ENCODE measurements around the gene TWIST2. TPM values are rescaled to one million over a fixed set of nuclear protein-coding genes. Genes with fewer than 3 reads are reported as not detected.
A peak's percentile ranks its signal among the peaks of the same experiment; 100 is the strongest.

TWIST2 gene
- total and polyA plus RNA-seq, 7 experiments from 2014 or later, result not detected

DNA sequence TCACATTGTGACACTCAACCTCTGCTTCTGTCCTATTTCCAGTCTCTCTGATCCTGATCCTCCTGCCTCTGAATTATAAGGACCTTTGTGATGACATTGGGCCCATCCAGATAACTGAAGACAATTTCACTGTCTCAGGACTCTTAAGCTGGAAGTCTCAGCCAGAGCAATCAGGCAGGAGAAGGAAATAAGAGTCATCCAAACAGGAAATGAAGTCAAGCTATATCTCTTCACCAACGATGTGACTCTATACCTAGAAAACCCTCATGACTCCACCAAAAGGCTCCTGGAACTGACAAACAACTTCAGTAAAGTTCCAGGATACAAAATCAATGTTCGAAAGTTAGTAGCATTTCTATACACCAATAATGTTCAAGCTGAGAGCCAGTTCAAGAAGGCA, 29.3 kb upstream of the TWIST2 start:
- H3K36me3 ChIP-seq (ENCODE audit: control insufficient read depth in 2 of 3, insufficient read depth in 3 of 3, low read length in 3 of 3), result no peaks in the 10 kb centered on the region
- ChIA-PET CTCF (no interaction called here), POLR2A (no interaction called here)
- Mint-ChIP-seq H3K4me1 (no peaks in the 10 kb centered on the region), H3K9me3 (peaks cover 4 to 25% (median 5%) of the 10 kb centered on the region in 11 donors), H3K4me3 (no peak overlapping the region), H3K27ac (peak overlapping the region in 1 of 9 donors; percentile 37), H3K27me3 (peaks cover 0 to 91% (median 75%) of the 10 kb centered on the region in 5 donors), H3K36me3 (peaks cover 0 to 11% (median 0%) of the 10 kb centered on the region in 5 donors)
- no peaks in the 10 kb centered on the region for H3K9me3 ChIP-seq (ENCODE audit: control insufficient read depth in 2 of 3, low read length in 3 of 3)
- no peak for DNase-seq
- H3K4me1 ChIP-seq (ENCODE audit: control insufficient read depth in 2 of 2, insufficient read depth in 2 of 2, low read length in 2 of 2), result no peaks in the 10 kb centered on the region
- ATAC-seq, result no peak
- no peak overlapping the region for H3K27ac ChIP-seq (ENCODE audit: low read depth, low read length)
- intact Hi-C loops (cut with micrococcal nuclease), result no loop called here
- H3K4me3 ChIP-seq (ENCODE audit: low read length), result no peak overlapping the region
- H3K27me3 ChIP-seq (ENCODE audit: control insufficient read depth in 2 of 2, insufficient read depth in 2 of 2, low read length in 2 of 2), result no peaks in the 10 kb centered on the region

DNA sequence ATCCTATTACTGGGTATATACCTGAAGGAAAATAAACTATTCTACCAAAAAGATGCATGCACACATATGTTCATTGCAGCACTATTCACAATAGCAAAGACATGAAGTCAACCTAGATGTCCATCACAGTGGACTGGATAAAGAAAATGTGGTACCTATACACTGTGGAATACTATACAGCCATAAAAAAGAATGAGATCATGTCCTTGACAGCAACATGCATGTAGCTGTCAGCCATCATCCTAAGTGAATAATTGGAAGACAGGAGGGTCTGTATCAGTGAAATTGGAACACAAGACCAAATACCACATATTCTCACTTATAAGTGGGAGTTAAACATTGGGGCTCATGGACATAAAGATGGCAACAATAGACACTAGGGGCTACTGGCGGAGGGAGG, 27.7 kb upstream of the TWIST2 start:
- Mint-ChIP-seq H3K36me3 (peaks cover 0 to 11% (median 0%) of the 10 kb centered on the region in 5 donors), H3K4me1 (no peaks in the 10 kb centered on the region), H3K9me3 (peaks cover 4 to 41% (median 17%) of the 10 kb centered on the region in 11 donors), H3K27ac (no peak overlapping the region), H3K27me3 (peaks cover 0 to 88% (median 78%) of the 10 kb centered on the region in 5 donors), H3K4me3 (no peak overlapping the region)
- Histone ChIP-seq H3K27me3 (ENCODE audit: control insufficient read depth in 2 of 2, insufficient read depth in 2 of 2, low read length in 2 of 2) (no peaks in the 10 kb centered on the region), H3K9me3 (ENCODE audit: control insufficient read depth in 2 of 3, low read length in 3 of 3) (peaks cover 0 to 8% (median 0%) of the 10 kb centered on the region in 3 experiments), H3K36me3 (ENCODE audit: control insufficient read depth in 2 of 3, insufficient read depth in 3 of 3, low read length in 3 of 3) (no peaks in the 10 kb centered on the region), H3K27ac (ENCODE audit: low read depth, low read length) (no peak overlapping the region), H3K4me3 (ENCODE audit: low read length) (no peak overlapping the region), H3K4me1 (ENCODE audit: control insufficient read depth in 2 of 2, insufficient read depth in 2 of 2, low read length in 2 of 2) (no peaks in the 10 kb centered on the region)
- CTCF ChIA-PET, result no interaction called here
- intact Hi-C loops (cut with micrococcal nuclease), result no loop called here
- POLR2A ChIA-PET, result no interaction called here
- DNase-seq (no peak), ATAC-seq (no peak)

DNA sequence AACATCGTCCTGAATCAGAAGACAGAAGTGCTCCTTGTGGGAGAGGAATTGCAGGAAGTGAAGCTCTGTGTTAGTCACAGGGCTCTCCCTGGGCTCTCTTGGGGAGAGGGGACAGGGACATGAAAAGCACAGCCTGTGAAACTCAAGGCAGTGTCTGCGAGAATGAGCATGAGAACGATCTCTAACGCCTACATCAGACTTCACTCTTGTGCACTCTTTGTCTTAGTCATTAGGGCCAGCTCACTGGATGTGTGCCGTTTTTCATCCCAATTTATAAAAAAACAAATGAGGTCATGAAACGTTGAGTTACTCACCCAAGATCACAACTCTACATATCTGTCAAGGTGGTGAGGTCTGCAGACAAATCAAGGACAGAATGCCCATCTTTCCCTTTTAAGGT, 27.0 kb upstream of the TWIST2 start:
- H3K9me3 Mint-ChIP-seq, result peaks cover 5 to 46% (median 17%) of the 10 kb centered on the region in 11 donors
- H3K27me3 Mint-ChIP-seq, result peaks cover 0 to 87% (median 77%) of the 10 kb centered on the region in 5 donors

DNA sequence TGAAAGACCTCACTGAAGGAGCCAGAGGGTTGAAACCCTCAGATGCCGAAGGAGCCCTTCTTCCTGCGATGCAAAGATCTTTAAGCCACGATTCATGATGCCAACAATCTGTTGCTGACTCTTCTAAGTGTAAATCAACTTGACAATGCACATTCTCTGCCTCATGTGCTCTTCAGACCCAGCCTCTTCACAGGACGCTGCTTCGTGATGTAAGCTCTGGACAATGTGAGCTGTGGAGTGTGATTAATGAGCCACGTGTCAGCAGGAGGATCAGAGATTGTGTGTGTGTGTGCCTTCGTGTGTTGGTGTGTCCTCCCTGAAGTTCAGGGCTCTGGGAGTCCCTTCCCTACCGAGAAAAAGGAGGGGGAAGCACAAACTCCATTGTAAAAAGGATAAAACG, 26.5 kb upstream of the TWIST2 start:
- H3K36me3 Mint-ChIP-seq, result peaks cover 0 to 11% (median 3%) of the 10 kb centered on the region in 5 donors
- H3K27me3 ChIP-seq (ENCODE audit: control insufficient read depth in 2 of 2, insufficient read depth in 2 of 2, low read length in 2 of 2), result no peaks in the 10 kb centered on the region
- no peaks in the 10 kb centered on the region for H3K36me3 ChIP-seq (ENCODE audit: control insufficient read depth in 2 of 3, insufficient read depth in 3 of 3, low read length in 3 of 3)
- H3K4me3 ChIP-seq (ENCODE audit: low read length), result no peak overlapping the region
- H3K4me1 ChIP-seq (ENCODE audit: control insufficient read depth in 2 of 2, insufficient read depth in 2 of 2, low read length in 2 of 2), result no peaks in the 10 kb centered on the region
- H3K9me3 Mint-ChIP-seq, result peaks cover 5 to 50% (median 18%) of the 10 kb centered on the region in 11 donors
- H3K27ac Mint-ChIP-seq, result no peak overlapping the region
- H3K9me3 ChIP-seq (ENCODE audit: control insufficient read depth in 2 of 3, low read length in 3 of 3), result peaks cover 0 to 8% (median 0%) of the 10 kb centered on the region in 3 experiments
- no peak overlapping the region for H3K4me3 Mint-ChIP-seq
- peaks cover 2 to 90% (median 76%) of the 10 kb centered on the region in 5 donors for H3K27me3 Mint-ChIP-seq
- peaks cover 0 to 4% (median 0%) of the 10 kb centered on the region in 7 donors for H3K4me1 Mint-ChIP-seq
- POLR2A ChIA-PET, result no interaction called here
- intact Hi-C loops (cut with micrococcal nuclease), result no loop called here
- no peak overlapping the region for H3K27ac ChIP-seq (ENCODE audit: low read depth, low read length)
- CTCF ChIA-PET, result no interaction called here
- DNase-seq (no peak), ATAC-seq (no peak)

More for the DNA sequence above, 27.0 kb upstream of the TWIST2 start:
- Histone ChIP-seq H3K27ac (ENCODE audit: low read depth, low read length) (no peak overlapping the region), H3K9me3 (ENCODE audit: control insufficient read depth in 2 of 3, low read length in 3 of 3) (peaks cover 0 to 8% (median 0%) of the 10 kb centered on the region in 3 experiments), H3K4me3 (ENCODE audit: low read length) (no peak overlapping the region), H3K4me1 (ENCODE audit: control insufficient read depth in 2 of 2, insufficient read depth in 2 of 2, low read length in 2 of 2) (no peaks in the 10 kb centered on the region), H3K27me3 (ENCODE audit: control insufficient read depth in 2 of 2, insufficient read depth in 2 of 2, low read length in 2 of 2) (no peaks in the 10 kb centered on the region), H3K36me3 (ENCODE audit: control insufficient read depth in 2 of 3, insufficient read depth in 3 of 3, low read length in 3 of 3) (no peaks in the 10 kb centered on the region)
- no peak for DNase-seq
- peaks cover 0 to 4% (median 0%) of the 10 kb centered on the region in 7 donors for H3K4me1 Mint-ChIP-seq
- H3K27ac Mint-ChIP-seq, result no peak overlapping the region
- intact Hi-C loops (cut with micrococcal nuclease), result no loop called here
- no peak for ATAC-seq
- ChIA-PET POLR2A (no interaction called here), CTCF (no interaction called here)
- peaks cover 0 to 11% (median 0%) of the 10 kb centered on the region in 5 donors for H3K36me3 Mint-ChIP-seq
- no peak overlapping the region for H3K4me3 Mint-ChIP-seq

DNA sequence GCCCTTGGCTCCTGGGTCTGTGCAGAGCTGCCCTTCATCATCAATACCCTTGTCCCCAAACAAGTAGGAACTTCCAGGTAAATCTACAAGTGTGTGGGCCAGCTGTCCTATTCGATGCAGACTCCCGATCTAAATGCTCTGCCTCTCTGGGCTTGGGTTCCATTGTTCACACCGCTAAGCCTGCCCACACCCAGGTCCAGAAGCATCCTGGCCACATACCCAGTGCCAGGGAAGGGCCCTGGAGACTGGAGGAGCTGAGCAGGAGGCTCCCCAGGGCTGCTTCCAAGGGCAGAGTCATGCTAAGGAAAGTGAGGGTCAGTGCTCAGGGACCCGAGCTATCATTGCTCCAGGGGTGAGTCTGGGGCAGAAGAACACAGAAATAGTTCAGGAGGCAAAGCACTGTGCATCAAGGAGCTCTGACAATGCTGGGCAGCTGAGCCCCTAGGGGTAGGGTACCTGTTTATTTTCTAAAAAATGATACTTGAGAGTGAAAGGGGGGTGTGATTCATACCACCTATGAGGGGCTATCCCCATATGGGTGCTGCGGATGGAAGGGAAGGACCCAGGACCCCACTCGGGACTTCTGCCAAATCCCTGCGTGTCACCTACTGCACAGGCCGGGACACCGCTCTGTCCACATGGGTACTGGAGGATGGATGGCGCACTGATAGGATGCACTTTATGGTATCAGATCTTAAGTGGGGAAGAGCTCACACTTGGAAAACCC, 25.8 kb upstream of the TWIST2 start:
- DNase-seq, result no peak
- H3K4me3 Mint-ChIP-seq, result no peak overlapping the region
- no peak overlapping the region for H3K27ac Mint-ChIP-seq
- intact Hi-C loops (cut with micrococcal nuclease), result no loop called here
- POLR2A ChIA-PET, result no interaction called here
- peaks cover 0 to 11% (median 3%) of the 10 kb centered on the region in 5 donors for H3K36me3 Mint-ChIP-seq
- H3K36me3 ChIP-seq (ENCODE audit: control insufficient read depth in 2 of 3, insufficient read depth in 3 of 3, low read length in 3 of 3), result no peaks in the 10 kb centered on the region
- H3K9me3 Mint-ChIP-seq, result peaks cover 5 to 56% (median 18%) of the 10 kb centered on the region in 11 donors
- H3K4me1 ChIP-seq (ENCODE audit: control insufficient read depth in 2 of 2, insufficient read depth in 2 of 2, low read length in 2 of 2), result no peaks in the 10 kb centered on the region
- H3K9me3 ChIP-seq (ENCODE audit: control insufficient read depth in 2 of 3, low read length in 3 of 3), result peaks cover 0 to 8% (median 0%) of the 10 kb centered on the region in 3 experiments
- CTCF ChIA-PET, result no interaction called here
- ATAC-seq, result no peak
- peaks cover 6 to 88% (median 74%) of the 10 kb centered on the region in 5 donors for H3K27me3 Mint-ChIP-seq
- no peaks in the 10 kb centered on the region for H3K27me3 ChIP-seq (ENCODE audit: control insufficient read depth in 2 of 2, insufficient read depth in 2 of 2, low read length in 2 of 2)
- H3K4me1 Mint-ChIP-seq, result peaks cover 0 to 4% (median 0%) of the 10 kb centered on the region in 7 donors
- H3K27ac ChIP-seq (ENCODE audit: low read depth, low read length), result no peak overlapping the region
- no peak overlapping the region for H3K4me3 ChIP-seq (ENCODE audit: low read length)

DNA sequence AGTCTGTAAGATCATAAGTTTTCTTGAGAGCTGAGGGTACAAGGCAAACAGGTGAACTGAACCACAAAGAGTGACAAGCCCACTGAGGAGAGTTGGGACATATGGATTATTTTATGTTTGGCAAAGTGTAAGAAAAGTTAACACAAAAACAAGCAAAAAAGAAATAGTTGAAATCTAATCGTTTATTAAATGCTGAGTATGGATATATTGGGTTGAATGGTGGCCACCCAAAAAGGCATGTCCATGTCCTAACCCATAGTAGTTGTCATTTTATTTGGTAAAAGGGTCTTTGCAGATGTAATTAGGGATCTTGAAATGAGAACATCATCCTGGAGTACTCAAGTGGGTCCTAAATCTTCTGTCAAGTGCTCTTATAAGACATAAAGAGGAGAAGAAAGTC, 24.9 kb upstream of the TWIST2 start:
- peaks cover 0 to 4% (median 0%) of the 10 kb centered on the region in 7 donors for H3K4me1 Mint-ChIP-seq
- H3K4me3 ChIP-seq (ENCODE audit: low read length), result no peak overlapping the region
- no peak for DNase-seq
- intact Hi-C loops (cut with micrococcal nuclease), result no loop called here
- ChIA-PET CTCF (no interaction called here), POLR2A (no interaction called here)
- H3K27me3 ChIP-seq (ENCODE audit: control insufficient read depth in 2 of 2, insufficient read depth in 2 of 2, low read length in 2 of 2), result no peaks in the 10 kb centered on the region
- no peak overlapping the region for H3K27ac Mint-ChIP-seq
- no peak for ATAC-seq
- H3K4me1 ChIP-seq (ENCODE audit: control insufficient read depth in 2 of 2, insufficient read depth in 2 of 2, low read length in 2 of 2), result no peaks in the 10 kb centered on the region
- no peak overlapping the region for H3K27ac ChIP-seq (ENCODE audit: low read depth, low read length)
- H3K9me3 ChIP-seq (ENCODE audit: control insufficient read depth in 2 of 3, low read length in 3 of 3), result peaks cover 0 to 8% (median 0%) of the 10 kb centered on the region in 3 experiments
- H3K27me3 Mint-ChIP-seq, result peaks cover 12 to 82% (median 74%) of the 10 kb centered on the region in 5 donors
- peaks cover 5 to 65% (median 20%) of the 10 kb centered on the region in 11 donors for H3K9me3 Mint-ChIP-seq
- H3K36me3 Mint-ChIP-seq, result peaks cover 0 to 11% (median 3%) of the 10 kb centered on the region in 5 donors
- no peak overlapping the region for H3K4me3 Mint-ChIP-seq
- no peaks in the 10 kb centered on the region for H3K36me3 ChIP-seq (ENCODE audit: control insufficient read depth in 2 of 3, insufficient read depth in 3 of 3, low read length in 3 of 3)

DNA sequence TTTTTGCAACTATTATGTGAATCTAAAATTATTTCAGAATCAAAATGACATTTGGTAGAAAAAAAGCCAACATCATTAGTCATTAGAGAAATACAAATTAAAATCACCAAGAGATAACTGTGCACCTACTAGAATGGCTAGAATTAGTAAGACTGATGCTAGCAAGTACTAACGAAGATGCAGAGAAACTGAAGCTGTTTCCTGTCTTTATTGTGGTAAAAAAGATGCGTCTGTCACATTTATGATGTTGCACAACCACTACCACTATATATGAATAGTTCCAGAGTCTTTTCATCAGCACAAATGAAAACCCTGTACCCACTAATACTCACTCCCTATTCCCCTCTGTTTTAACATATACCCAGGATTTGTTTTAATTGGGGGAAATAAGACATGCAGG, 16.7 kb upstream of the TWIST2 start:
- Histone ChIP-seq H3K4me3 (ENCODE audit: low read length) (no peak overlapping the region), H3K36me3 (ENCODE audit: control insufficient read depth in 2 of 3, insufficient read depth in 3 of 3, low read length in 3 of 3) (no peaks in the 10 kb centered on the region), H3K9me3 (ENCODE audit: control insufficient read depth in 2 of 3, low read length in 3 of 3) (no peaks in the 10 kb centered on the region), H3K27ac (ENCODE audit: low read depth, low read length) (no peak overlapping the region), H3K27me3 (ENCODE audit: control insufficient read depth in 2 of 2, insufficient read depth in 2 of 2, low read length in 2 of 2) (no peaks in the 10 kb centered on the region), H3K4me1 (ENCODE audit: control insufficient read depth in 2 of 2, insufficient read depth in 2 of 2, low read length in 2 of 2) (no peaks in the 10 kb centered on the region)
- DNase-seq (no peak), ATAC-seq (no peak)
- peaks cover 35 to 59% (median 52%) of the 10 kb centered on the region in 5 donors for H3K27me3 Mint-ChIP-seq
- intact Hi-C loops (cut with micrococcal nuclease), result no loop called here
- ChIA-PET POLR2A (no interaction called here), CTCF (no interaction called here)
- no peak overlapping the region for H3K27ac Mint-ChIP-seq
- H3K4me1 Mint-ChIP-seq, result no peaks in the 10 kb centered on the region
- H3K36me3 Mint-ChIP-seq, result peaks cover 0 to 3% (median 0%) of the 10 kb centered on the region in 5 donors
- H3K9me3 Mint-ChIP-seq, result peaks cover 0 to 20% (median 5%) of the 10 kb centered on the region in 11 donors
- no peak overlapping the region for H3K4me3 Mint-ChIP-seq
